ENCODE measurements around the gene KRTAP3-3. TPM values are rescaled to one million over a fixed set of nuclear protein-coding genes. Genes with fewer than 3 reads are reported as not detected.

The KRTAP3-3 gene
- total RNA-seq, 1 experiment from 2014 or later: not detected

DNA sequence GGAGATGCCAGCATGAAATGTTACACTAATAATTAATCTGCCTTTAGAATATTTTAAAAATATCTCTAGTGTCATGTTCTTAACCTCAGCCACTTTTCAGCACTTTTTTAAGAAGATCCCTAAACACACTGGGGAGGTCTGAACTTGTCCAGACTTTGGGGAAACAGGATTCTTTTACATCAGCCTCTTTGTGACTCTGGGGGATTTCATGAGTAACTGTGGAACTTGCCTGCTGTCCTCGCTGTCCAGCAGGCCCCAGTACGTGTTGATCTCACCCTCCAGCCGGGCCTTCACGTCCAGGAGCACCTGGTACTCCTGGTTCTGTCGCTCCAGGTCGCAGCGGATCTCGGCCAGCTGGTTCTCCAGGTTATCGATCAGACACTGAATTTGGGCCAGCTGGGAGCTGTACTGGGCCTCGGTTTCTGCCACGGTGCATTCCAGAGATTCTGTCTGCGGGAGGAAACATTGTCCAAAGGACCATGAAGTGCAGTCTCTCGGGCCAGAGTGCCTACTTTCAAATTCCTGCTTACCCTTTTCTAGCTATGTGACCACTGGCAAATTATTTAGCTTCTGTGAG, 15.3 kb downstream of the KRTAP3-3 start:
- in situ Hi-C loops (cut with HindIII; ENCODE audit: low pct_unique_long_range_greater_than_20kb, low sequenced_read_pairs): no loop called here
- DNase-seq (ENCODE audit: low read depth, low spot score): no peak

DNA sequence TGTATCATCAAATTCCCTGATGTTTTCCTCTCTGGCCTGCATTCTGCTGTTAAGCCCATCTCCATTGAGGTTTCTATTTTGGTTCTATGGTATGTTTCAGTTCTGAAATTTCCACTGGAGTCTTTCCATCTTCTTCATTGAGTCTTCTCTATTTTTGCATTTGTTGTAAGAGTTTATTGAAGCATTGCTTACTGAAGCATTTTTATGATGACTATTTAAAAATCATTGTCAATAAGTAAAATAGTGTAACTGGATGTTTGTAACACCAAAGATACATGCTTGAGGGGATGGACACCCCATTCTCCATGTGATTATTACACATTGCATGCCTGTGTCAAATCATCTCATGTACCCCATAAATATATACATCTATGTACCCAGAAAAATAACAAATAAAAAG, 18.4 kb downstream of the KRTAP3-3 start:
- in situ Hi-C loops (cut with HindIII; ENCODE audit: low pct_unique_long_range_greater_than_20kb, low sequenced_read_pairs): no loop called here
- no peak for DNase-seq (ENCODE audit: low read depth, low spot score)

DNA sequence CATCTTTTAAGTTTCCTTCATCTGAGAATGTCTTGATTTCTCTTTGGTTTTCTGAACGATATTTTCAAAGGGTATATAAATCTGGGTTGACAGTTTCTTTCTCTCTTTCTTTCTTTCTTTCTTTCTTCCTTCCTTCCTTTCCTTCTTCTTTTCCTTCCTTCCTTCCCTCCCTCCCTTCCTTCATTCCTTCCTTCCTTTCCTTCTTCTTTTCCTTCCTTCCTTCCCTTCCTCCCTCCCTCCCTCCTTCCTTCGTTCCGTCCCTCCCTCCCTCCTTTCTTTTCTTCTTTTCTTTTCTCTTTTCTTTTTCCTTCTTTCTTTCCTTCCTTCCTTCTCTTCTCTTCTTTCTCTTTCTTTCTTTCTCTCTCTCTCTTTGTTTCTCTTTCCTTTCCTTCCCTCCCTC, 19.6 kb downstream of the KRTAP3-3 start:
- in situ Hi-C loops (cut with HindIII; ENCODE audit: low pct_unique_long_range_greater_than_20kb, low sequenced_read_pairs): no loop called here
- no peak for DNase-seq (ENCODE audit: low read depth, low spot score)

DNA sequence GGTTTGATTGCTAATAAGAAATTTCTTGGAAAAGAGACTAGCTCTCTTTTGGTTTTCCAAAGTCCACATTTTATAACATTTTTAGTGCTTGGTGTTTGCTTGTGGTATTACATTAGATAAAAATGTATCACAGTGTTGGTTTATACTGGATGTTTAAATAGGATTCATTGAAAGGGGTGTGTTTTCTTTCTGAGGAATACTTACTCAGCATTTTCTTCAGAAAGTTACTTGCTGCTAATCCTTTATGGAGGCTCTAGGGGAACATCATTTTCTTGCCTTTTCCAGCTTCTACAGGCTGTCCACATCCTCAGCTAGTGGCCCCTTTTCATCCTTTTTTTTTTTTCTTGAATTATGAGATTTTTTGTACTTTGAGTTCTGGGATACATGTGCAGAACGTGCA, 26.4 kb downstream of the KRTAP3-3 start:
- DNase-seq (ENCODE audit: low read depth, low spot score): no peak
- in situ Hi-C loops (cut with HindIII; ENCODE audit: low pct_unique_long_range_greater_than_20kb, low sequenced_read_pairs): no loop called here

DNA sequence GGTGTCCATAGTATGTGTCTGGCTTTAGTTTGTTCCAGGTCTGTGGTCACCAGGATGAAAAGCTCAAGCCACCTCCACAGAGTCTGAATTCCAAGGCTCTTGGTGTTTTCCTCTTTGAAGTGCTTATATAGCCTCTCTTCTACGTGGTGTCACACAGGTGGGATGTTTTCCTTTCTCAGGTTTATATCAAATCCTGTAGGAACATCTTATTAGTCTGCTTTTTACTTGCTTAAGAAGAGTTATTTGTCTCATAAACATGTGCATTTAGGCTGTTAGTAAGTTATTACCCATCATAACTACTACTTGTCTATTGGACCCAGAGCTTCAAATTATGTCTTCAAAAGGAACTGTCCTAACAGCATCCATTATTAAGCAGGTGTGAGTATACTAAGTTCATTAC, 27.1 kb downstream of the KRTAP3-3 start, which contains the start of gene KRT39:
Gene KRT39 (minus strand): TSS at position 101 of the 400 bp plus-strand sequence. CDS start 92 bp downstream, at position 9.
- no peak for DNase-seq (ENCODE audit: low read depth, low spot score)
- in situ Hi-C loops (cut with HindIII; ENCODE audit: low pct_unique_long_range_greater_than_20kb, low sequenced_read_pairs): no loop called here

DNA sequence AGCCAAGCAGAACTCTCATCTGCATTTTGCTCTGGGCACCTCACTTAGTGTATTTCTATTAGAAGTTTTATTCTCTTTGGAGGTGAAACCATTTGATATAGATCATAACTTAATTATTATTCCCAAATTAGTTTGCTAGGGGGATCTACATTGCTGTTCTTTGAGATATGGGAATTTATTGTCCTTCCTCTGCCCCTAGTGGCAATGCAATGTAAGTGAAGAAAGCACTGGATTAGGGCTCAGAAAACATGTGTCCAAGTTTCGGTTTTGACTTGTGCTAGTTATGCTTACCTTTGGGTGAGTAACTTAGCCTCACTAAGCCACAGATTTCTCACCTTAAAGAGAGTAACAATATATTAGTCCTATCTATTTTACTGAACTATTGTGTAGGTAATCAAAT, 30.1 kb downstream of the KRTAP3-3 start:
- DNase-seq (ENCODE audit: low read depth, low spot score): peak; percentile 56
- in situ Hi-C loops (cut with HindIII; ENCODE audit: low pct_unique_long_range_greater_than_20kb, low sequenced_read_pairs): no loop called here

DNA sequence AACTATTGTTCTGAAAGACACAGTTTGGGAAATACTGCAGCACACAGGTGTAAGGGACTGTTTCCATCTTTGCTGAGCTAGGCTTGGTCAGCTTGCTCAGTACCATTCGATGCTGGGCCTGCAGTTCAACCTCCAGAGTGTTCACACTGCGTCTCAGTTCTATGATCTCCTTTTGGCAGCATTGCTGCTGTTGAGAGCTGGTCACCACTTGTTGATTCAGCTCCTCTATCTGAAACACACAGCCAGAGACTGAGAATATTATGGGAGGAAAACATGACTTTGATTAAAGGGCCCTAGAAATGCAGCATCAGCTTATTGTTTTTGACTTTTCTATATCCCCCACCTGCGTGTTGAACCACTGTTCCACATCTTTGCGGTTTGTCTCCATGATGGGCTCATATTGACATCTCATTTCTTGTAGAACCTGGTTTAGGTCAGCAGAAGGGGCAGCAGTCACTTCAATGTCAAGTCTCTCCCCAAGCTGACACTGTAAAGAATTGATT, 31.9 kb downstream of the KRTAP3-3 start:
- no peak for DNase-seq (ENCODE audit: low read depth, low spot score)
- in situ Hi-C loops (cut with HindIII; ENCODE audit: low pct_unique_long_range_greater_than_20kb, low sequenced_read_pairs): no loop called here

DNA sequence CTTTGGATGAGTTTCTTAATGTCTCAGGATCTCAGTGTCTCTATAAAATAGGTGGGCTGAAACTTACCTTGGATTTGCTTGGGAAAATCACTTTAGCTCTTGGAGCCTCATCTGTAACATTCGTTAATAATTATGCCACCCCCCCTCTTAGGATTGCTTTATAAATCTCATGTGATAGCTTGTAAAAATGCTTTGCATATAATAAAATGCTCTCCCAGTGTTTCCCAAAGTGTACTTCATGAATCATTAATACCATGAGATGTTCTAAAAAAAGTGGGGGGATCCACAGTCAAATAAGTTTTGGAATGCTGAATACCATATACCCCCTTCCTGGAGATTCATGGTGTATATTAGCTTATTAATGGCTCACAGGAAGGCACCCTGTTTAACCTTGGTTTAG, 32.4 kb downstream of the KRTAP3-3 start:
- DNase-seq (ENCODE audit: low read depth, low spot score): no peak
- in situ Hi-C loops (cut with HindIII; ENCODE audit: low pct_unique_long_range_greater_than_20kb, low sequenced_read_pairs): no loop called here

DNA sequence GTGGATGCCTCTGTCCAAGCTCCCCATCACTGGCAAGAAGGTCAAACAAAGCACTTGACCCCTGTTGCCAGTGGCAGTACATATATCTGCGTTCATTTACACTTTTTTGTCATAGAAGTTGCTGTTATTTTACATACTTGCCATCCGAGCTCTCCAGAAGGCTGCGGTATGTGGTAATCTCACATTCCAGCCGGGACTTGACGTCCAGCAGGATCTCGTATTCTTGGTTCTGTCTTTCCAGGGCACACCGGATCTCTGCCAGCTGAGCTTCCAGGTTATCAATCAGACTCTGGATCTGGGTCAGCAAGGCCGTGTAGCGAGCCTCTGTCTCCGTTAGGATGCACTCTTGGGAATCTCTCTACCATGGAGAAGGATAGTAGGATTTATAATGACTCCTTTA, 33.8 kb downstream of the KRTAP3-3 start:
- in situ Hi-C loops (cut with HindIII; ENCODE audit: low pct_unique_long_range_greater_than_20kb, low sequenced_read_pairs): no loop called here
- DNase-seq (ENCODE audit: low read depth, low spot score): no peak

DNA sequence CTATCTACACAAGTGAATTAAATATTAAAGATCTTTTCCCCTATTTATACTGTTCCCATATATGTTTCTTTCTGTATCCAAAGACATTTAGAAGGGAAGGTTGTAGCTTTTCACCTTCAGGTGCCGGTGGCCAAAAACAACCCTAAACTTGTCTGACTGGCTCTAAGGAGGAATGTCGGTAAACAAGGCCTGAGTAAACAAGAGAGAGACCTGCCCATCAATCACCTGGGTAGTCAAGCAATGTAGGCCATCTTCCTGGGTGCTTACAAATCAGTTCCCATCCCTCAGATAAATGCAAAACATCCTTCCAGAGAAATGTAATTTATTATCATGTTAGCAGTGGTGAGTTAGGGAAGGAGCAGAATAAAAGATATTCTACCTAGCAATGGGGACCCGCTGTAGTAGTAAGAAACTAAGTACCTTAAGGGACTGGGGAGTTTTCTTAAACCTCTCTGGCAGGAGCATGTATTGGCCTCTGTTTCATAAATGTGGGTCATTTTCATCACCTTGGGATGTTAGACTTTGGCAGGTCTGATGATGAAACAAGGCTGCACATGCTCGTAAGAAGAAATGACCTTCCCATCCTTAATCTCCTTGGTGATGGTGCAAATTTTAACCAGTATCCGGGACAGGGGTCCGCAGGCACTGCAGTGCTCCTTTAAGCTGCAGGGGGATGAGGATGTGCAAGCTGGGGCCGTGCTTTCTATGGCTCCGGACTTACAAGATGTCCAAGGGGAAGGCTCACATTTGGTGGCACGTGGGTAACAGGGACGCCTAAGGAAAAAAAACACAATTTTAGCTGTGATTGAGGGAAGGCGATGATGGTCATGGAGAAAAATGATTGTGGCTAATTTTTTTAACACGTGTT, 35.6 kb downstream of the KRTAP3-3 start:
- in situ Hi-C loops (cut with HindIII; ENCODE audit: low pct_unique_long_range_greater_than_20kb, low sequenced_read_pairs): no loop called here
- no peak for DNase-seq (ENCODE audit: low read depth, low spot score)

DNA sequence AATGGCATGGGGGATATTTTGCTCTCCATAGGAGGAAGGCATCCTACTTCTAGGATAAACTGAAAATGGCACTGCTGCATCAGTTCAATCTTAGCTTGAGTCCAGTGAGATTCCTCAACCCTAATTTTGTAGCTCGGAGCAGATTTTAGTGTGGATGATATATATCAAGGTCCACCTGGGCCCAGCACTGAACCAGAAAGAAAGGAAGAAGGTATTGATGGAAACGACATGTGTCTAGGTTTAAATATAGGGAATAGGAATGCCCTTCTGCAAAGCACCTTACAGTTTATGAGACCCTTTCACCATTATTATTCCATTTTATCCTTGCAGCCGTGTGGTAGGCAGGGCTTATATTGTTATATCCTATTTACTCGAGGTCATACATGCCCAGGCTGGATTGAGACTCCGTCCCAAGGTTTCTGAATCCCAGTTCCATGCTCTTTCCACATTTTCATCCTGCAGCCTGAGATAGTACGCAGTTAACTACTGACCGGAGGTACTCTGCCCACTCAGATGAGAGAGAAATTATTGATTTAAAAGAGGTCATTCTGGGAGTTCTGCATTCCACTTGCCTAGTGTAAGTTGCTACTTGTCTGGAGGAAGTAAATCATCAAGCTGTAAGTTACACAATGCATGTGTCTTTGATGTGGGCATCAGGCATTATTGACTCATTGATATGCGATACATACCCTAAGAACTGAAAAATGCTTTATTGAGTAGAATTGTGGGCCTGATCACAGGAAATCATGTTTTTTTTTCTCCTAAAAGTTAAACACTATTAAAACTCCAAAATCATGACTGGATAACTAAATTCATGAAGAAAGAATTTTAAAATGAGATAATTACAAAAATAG, 37.3 kb downstream of the KRTAP3-3 start:
- DNase-seq (ENCODE audit: low read depth, low spot score): peak; percentile 25
- in situ Hi-C loops (cut with HindIII; ENCODE audit: low pct_unique_long_range_greater_than_20kb, low sequenced_read_pairs): no loop called here

DNA sequence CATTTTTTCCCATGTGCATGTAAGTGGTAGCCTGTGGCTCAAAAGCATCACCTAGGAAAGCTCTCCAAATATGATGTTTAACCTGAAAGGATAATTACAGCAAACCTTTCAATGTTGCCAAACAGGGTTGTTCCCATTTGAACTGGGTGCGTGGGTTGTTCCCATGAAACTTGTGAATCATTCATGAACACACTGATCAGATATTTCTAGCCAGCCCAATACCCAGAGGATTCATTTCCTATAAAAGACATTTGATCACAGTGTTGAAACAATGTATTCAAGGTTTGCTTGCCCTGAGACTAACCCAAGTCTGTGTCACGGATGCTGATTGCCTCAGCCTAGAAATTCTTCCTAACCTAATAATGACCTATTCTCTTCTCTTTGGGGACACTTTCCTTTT, 40.1 kb downstream of the KRTAP3-3 start:
- in situ Hi-C loops (cut with HindIII; ENCODE audit: low pct_unique_long_range_greater_than_20kb, low sequenced_read_pairs): no loop called here
- DNase-seq (ENCODE audit: low read depth, low spot score): no peak

DNA sequence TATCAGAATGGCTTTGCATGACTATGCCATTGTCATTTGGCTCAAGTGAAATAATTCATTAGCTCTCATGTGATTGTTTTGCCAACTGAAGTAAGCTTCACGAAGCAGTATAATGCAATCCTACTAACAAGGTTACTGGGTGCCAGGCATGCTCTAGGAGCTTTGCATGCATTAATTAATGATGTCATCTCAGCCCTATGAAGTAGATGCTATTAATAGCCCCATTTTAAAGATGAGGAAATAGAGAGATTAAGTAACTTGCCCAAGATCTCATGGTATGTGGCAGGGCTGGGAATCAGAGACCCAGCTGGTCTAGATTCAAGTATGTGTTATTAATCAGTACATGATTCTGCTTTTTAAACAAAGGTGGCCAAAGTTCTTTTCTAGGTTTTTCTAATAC, 41.3 kb downstream of the KRTAP3-3 start:
- in situ Hi-C loops (cut with HindIII; ENCODE audit: low pct_unique_long_range_greater_than_20kb, low sequenced_read_pairs): no loop called here
- DNase-seq (ENCODE audit: low read depth, low spot score): no peak

DNA sequence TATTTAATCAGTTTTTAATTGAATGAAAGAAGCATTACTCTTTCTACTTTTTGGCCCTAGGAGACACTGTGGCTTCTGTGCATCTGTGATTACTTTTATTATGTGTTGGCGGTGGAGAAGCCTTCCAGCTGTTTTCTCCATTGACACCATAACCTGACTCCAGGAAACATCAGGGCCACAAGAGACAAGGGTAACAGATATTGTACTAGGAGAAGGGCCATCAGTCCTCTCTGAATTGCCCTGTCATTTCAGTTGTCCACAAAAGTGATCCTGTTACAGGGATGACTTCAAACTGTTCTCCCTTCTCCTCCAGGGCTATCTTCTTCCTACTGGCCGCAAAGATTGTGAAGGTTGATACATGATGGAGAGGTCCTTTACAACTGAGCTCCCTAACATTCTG, 41.8 kb downstream of the KRTAP3-3 start:
- DNase-seq (ENCODE audit: low read depth, low spot score): no peak
- in situ Hi-C loops (cut with HindIII; ENCODE audit: low pct_unique_long_range_greater_than_20kb, low sequenced_read_pairs): no loop called here

DNA sequence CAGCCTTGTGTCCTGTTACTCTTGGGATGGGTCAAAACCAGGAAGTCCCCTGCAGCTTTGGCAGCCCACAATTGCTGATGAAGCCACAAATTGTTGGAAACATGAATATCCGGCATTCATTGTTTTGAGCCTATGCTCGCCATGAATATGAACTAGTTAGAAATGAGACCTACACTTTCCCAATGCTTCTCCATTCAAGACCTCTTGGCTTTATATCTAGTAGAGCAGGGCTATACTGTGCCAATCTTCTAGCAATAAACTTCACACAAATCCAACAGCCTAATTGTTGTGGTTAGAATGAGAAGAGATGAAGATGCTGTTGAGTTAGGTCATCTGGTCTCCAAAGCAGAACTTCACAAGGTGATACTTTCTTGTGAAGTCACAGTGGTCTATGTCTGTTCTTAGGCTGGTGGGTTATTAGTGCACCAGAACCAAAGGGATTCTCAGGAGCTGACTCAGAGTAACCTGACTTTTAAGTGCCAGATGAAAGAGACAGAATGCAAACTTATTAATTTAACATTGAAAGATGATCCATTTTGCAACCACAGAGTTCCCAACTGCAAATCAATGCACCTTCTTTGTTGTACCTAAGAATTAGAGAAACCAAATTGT, 42.8 kb downstream of the KRTAP3-3 start:
- no peak for DNase-seq (ENCODE audit: low read depth, low spot score)
- in situ Hi-C loops (cut with HindIII; ENCODE audit: low pct_unique_long_range_greater_than_20kb, low sequenced_read_pairs): no loop called here

DNA sequence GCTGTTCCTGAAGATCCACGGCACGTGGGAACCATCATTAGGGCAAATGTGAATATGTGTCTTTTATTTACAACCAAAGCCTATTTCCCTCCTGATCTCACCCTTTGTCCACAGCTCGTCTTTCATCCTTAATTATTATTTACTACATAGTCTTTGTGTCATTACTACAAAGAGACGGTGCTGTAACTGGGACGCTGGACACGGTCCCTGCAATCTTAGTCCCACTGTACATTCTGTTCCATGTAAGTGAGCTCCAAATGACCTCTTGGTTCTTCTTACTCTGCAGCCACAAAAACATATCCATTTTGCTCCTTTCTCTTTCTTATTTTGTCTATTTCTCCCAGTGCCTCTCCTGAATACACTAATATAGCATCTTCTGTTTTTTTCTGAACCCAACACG, 43.8 kb downstream of the KRTAP3-3 start:
- in situ Hi-C loops (cut with HindIII; ENCODE audit: low pct_unique_long_range_greater_than_20kb, low sequenced_read_pairs): no loop called here
- no peak for DNase-seq (ENCODE audit: low read depth, low spot score)

DNA sequence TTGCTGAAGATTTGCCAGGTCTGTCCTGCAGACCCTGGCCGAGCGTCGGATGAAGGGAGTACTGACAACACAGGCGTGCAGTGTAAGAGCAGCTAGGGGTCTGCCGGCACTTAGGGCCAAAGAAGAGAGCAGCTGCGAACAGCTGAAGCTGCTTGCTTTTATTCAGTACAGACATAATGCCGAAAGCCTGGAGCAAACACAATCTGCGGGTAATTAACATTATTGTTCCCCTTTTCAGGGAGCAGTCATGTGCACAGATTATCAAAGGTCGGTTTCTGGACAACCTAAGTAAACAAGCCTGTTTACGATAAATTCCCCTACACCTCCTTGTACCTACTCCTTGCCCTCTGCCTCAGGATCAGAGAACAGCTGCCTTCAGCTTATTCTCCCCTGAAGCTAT, 44.5 kb downstream of the KRTAP3-3 start:
- DNase-seq (ENCODE audit: low read depth, low spot score): no peak
- in situ Hi-C loops (cut with HindIII; ENCODE audit: low pct_unique_long_range_greater_than_20kb, low sequenced_read_pairs): no loop called here

DNA sequence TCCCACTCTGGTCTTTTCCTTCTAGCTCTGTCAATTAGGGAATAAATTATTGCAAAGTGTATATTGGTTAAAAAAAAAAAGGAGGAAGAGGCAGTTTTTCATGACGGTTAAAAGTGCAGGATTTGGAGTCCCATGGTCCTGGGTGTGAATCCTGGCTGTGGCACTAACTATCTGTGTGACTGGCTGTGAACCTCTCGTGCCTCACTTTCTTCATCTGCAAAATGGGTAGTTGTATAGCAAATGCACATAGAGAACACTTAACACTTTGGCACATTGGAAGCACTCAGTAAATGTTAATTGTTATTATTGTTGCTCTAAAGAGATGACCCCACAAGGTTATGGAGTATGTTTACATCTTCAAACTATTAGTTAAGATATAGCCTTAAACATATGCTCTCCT, 46.0 kb downstream of the KRTAP3-3 start:
- in situ Hi-C loops (cut with HindIII; ENCODE audit: low pct_unique_long_range_greater_than_20kb, low sequenced_read_pairs): no loop called here

More for the DNA sequence above, 46.0 kb downstream of the KRTAP3-3 start:
- no peak for DNase-seq (ENCODE audit: low read depth, low spot score)
